PC-3 (cell line): ENCODE measurements around the gene L3MBTL2. TPM values are rescaled to one million over a fixed set of nuclear protein-coding genes. Genes with fewer than 3 reads are reported as not detected.

Experiments
- ATAC-seq: fragments of 200-7000 bp; cut with Tn5 transposase; 2 replicates; pipeline ENCODE4 v1.9.1; 2020; ENCODE audit warnings: mild to moderate bottlenecking, moderate library complexity
- BruUV-seq: library from RNA; stranded (reverse); fragments of 400-500 nt; replicated peaks from 2 replicates; lab custom pipeline; 2021; lab: Mats Ljungman, UMichigan
- CTCF ChIA-PET: fragments of 300-600 bp; sonication (Branson Sonifier 250); formaldehyde crosslinking; loops from one replicate; lab custom pipeline; 2022; ENCODE audit warnings: antibody characterized with exemption; lab: Charles Lee
- POLR2A ChIA-PET: fragments of 300-600 bp; sonication (Branson Sonifier 250); formaldehyde crosslinking; loops from one replicate; lab custom pipeline; 2022; ENCODE audit warnings: antibody characterized with exemption; ENCODE audit not compliant: unreplicated experiment; lab: Charles Lee
- DNase-seq: peaks from one replicate; pipeline ENCODE4 v3.0.0-alpha.2; 2015
- H2AFZ ChIP-seq: fragments of 300-600 bp; sonication (generic); 2 replicates; pipeline ENCODE4 v1.6.0; 2016; ENCODE audit warnings: antibody characterized with exemption, low read length
- H3F3A ChIP-seq: fragments of 300-600 bp; sonication (generic); one replicate; pipeline ENCODE4 v1.6.0; 2017; ENCODE audit warnings: antibody characterized with exemption, low read length, control low read depth, mild to moderate bottlenecking; ENCODE audit not compliant: unreplicated experiment
- H3K27ac ChIP-seq: fragments of 300-600 bp; sonication (generic); 2 replicates; pipeline ENCODE4 v1.5.1; 2016; ENCODE audit warnings: mild to moderate bottlenecking, low read length
- H3K27me3 ChIP-seq: fragments of 300-600 bp; sonication (generic); 2 replicates; pipeline ENCODE4 v1.6.1; 2016; ENCODE audit warnings: low read length, mixed read lengths
- H3K36me3 ChIP-seq: fragments of 300-600 bp; sonication (generic); 2 replicates; pipeline ENCODE4 v1.6.1; 2016; ENCODE audit warnings: low read depth, mixed run types, low read length, mixed read lengths
- H3K4me1 ChIP-seq: fragments of 300-600 bp; sonication (generic); 2 replicates; pipeline ENCODE4 v1.5.1; 2016; ENCODE audit warnings: low read length; ENCODE audit not compliant: insufficient read depth
- H3K4me2 ChIP-seq: fragments of 300-600 bp; sonication (generic); 2 replicates; pipeline ENCODE4 v1.6.0; 2016; ENCODE audit warnings: low read length
- H3K4me3 ChIP-seq: fragments of 300-600 bp; sonication (generic); 2 replicates; pipeline ENCODE4 v1.5.1; 2016; ENCODE audit warnings: mild to moderate bottlenecking, low read length, mixed read lengths
- H3K79me2 ChIP-seq: fragments of 300-600 bp; sonication (generic); 2 replicates; pipeline ENCODE4 v1.6.1; 2017; ENCODE audit warnings: low read length, mixed read lengths
- H3K9ac ChIP-seq: fragments of 300-600 bp; sonication (generic); 2 replicates; pipeline ENCODE4 v1.6.0; 2016; ENCODE audit warnings: mild to moderate bottlenecking, low read length
- H3K9me2 ChIP-seq: fragments of 300-600 bp; sonication (generic); replicated peaks from 2 replicates; pipeline ENCODE4 v1.6.1; 2016; ENCODE audit warnings: mixed run types, low read length, mixed read lengths
- H3K9me3 ChIP-seq: fragments of 300-600 bp; sonication (generic); 2 replicates; pipeline ENCODE4 v1.6.1; 2016; ENCODE audit warnings: low read length, mixed read lengths
- H4K20me1 ChIP-seq: fragments of 300-600 bp; sonication (generic); 2 replicates; pipeline ENCODE4 v1.6.1; 2016; ENCODE audit warnings: low read length, mixed read lengths
- EZH2 ChIP-seq: fragments of 300-600 bp; sonication (generic); IDR thresholded peaks from one replicate; pipeline ENCODE4 v1.6.1; 2017; ENCODE audit warnings: antibody characterized with exemption, mild to moderate bottlenecking, low read length; ENCODE audit not compliant: unreplicated experiment
- EZH2phosphoT487 ChIP-seq: fragments of 300-600 bp; sonication (generic); IDR thresholded peaks from 2 replicates; pipeline ENCODE4 v1.6.1; 2018; ENCODE audit warnings: mild to moderate bottlenecking, antibody characterized with exemption, low read length, borderline replicate concordance
- intact Hi-C: fragments of 100-400 bp; cut with micrococcal nuclease; formaldehyde crosslinking; loops from 2 replicates; pipeline ENCODE4 v1.9.0; 2023
- total RNA-seq: library from RNA; depleted of rRNA; stranded (reverse); fragments of >200 nt; gene quantifications from 2 replicates; pipeline ENCODE4 v1.2.3, GENCODE V29; 2014
- TF ChIP-seq, protein P1 (sequence below): fragments of 300-600 bp; sonication (generic); conservative IDR thresholded peaks from 2 replicates; pipeline ENCODE4 v1.5.1; 2017; ENCODE audit warnings: antibody characterized with exemption, low read depth, mild to moderate bottlenecking, low read length

The L3MBTL2 gene
- total RNA-seq, 1 experiment from 2014 or later = 22.7 TPM

GRCh38 chr22:41234815-41235695 lies 29.9 kb downstream of the L3MBTL2 start:
- intact Hi-C loops = no loop called here
- H2AFZ ChIP-seq = no peak overlapping the region
- ChIA-PET POLR2A (no interaction called here), CTCF (interaction anchor here (0.5 kb wide), 1 partner anchor 312 kb away, joined by 3 read pairs; no protein-coding TSS in a partner anchor)
- no peaks in the 10 kb centered on the region; the same call in 1 of the 2 replicates for H3K36me3 ChIP-seq
- H3K4me2 ChIP-seq = no peak overlapping the region
- H3K9ac ChIP-seq = no peak overlapping the region
- H3F3A ChIP-seq = no peaks in the 10 kb centered on the region
- H3K9me3 ChIP-seq = no peaks in the 10 kb centered on the region
- no peaks in the 10 kb centered on the region for H3K9me2 ChIP-seq
- TF ChIP-seq EZH2 = no peak
- TF ChIP-seq, protein P1, sequence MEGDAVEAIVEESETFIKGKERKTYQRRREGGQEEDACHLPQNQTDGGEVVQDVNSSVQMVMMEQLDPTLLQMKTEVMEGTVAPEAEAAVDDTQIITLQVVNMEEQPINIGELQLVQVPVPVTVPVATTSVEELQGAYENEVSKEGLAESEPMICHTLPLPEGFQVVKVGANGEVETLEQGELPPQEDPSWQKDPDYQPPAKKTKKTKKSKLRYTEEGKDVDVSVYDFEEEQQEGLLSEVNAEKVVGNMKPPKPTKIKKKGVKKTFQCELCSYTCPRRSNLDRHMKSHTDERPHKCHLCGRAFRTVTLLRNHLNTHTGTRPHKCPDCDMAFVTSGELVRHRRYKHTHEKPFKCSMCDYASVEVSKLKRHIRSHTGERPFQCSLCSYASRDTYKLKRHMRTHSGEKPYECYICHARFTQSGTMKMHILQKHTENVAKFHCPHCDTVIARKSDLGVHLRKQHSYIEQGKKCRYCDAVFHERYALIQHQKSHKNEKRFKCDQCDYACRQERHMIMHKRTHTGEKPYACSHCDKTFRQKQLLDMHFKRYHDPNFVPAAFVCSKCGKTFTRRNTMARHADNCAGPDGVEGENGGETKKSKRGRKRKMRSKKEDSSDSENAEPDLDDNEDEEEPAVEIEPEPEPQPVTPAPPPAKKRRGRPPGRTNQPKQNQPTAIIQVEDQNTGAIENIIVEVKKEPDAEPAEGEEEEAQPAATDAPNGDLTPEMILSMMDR = no peak
- no peak overlapping the region for H3K27ac ChIP-seq
- H3K79me2 ChIP-seq = no peaks in the 10 kb centered on the region
- no peak for DNase-seq
- H3K27me3 ChIP-seq = no peaks in the 10 kb centered on the region
- peaks cover 10% of the 10 kb centered on the region; the same call in 1 of the 2 replicates for H3K4me1 ChIP-seq
- no TSS peak for BruUV-seq
- H4K20me1 ChIP-seq = no peaks in the 10 kb centered on the region
- no peak overlapping the region for H3K4me3 ChIP-seq
- ATAC-seq = no peak

DNA sequence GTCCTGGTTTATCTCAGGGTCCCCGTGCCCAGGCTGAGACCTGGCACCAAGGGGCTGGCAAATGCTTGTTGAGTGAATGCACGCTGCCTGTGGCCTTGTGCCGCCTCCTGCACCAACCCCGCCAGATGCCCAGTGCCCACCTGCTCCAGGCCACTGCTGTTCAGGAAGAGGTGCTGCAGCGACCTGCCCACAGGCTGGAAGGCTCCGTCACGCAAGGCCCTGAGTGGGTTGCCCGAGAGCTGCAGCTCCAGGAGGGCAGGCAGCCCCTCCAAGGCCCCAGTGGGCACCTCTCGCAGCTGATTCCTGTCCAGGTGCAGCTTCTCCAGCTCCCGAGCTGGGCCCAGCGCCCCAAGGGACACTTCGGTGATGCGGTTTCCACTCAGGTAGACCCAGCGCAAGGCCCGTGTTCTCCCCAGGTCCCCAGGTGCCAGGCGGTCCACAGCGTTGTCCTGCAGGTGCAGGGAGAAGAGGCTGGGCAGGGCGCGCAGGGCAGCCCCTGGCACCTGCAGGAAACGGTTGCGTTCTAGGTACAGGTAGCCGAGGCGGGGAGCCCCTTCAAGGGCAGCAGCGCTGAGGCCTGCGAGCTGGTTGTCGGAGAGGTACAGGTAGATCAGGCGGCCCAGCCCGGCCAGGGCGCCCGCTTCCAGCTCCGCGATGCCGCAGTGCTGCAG lies 32.1 kb downstream of the L3MBTL2 start:
- Histone ChIP-seq H3K27ac (no peak overlapping the region), H2AFZ (0 out of 2 replicates have a peak overlapping the region, but pooled peaks have one; percentile 50), H3K27me3 (no peaks in the 10 kb centered on the region), H3K9me2 (no peaks in the 10 kb centered on the region), H3K9ac (no peak overlapping the region; the same call in 1 of the 2 replicates), H3K9me3 (no peaks in the 10 kb centered on the region), H3K4me1 (peaks cover 10% of the 10 kb centered on the region; the same call in 1 of the 2 replicates), H3K4me3 (peak overlapping the region; percentile 57), H3F3A (no peaks in the 10 kb centered on the region), H3K36me3 (no peaks in the 10 kb centered on the region), H4K20me1 (no peaks in the 10 kb centered on the region), H3K79me2 (no peaks in the 10 kb centered on the region), H3K4me2 (peak overlapping the region; percentile 68)
- no TSS peak for BruUV-seq
- CTCF ChIA-PET = interaction anchor here (0.5 to 1.4 kb wide), 4 partner anchors 127 to 314 kb away, joined by 7 to 13 read pairs (median 9); partner anchors contain the start of gene TEF
- intact Hi-C loops = no loop called here
- DNase-seq (no peak), ATAC-seq (no peak)
- POLR2A ChIA-PET = interaction anchor here (0.5 to 0.7 kb wide), 2 partner anchors 15 to 56 kb away, joined by 3 to 7 read pairs; no protein-coding TSS in a partner anchor
- TF ChIP-seq, protein P1 = no peak; the same call in 1 of the 2 replicates
- no peak for TF ChIP-seq EZH2phosphoT487
- TF ChIP-seq EZH2 = no peak
